A204.1 (cell line): ENCODE data around the gene TCEANC2.

Source experiments
- FAIRE-seq: peaks from 2 replicates; lab custom pipeline; 2012; peaks lifted over from hg19 to GRCh38; lab: Jason Lieb, UNC

The TCEANC2 gene

GRCh38 chr1:54114955-54115354, 61.5 kb downstream of the TCEANC2 start:
- FAIRE-seq = no peak

GRCh38 chr1:54115520-54115919, 62.1 kb downstream of the TCEANC2 start:
- no peak for FAIRE-seq

- FAIRE-seq = no peak
These were observed 64.6 kb downstream of the TCEANC2 start for GRCh38 chr1:54117815-54118563.

GRCh38 chr1:54118704-54119103, 65.3 kb downstream of the TCEANC2 start:
- FAIRE-seq = no peak

- no peak for FAIRE-seq
These were observed 66.8 kb downstream of the TCEANC2 start for GRCh38 chr1:54120018-54120697.

GRCh38 chr1:54120698-54121481, 67.5 kb downstream of the TCEANC2 start:
- no peak for FAIRE-seq

- FAIRE-seq = no peak
These were observed 68.2 kb downstream of the TCEANC2 start for GRCh38 chr1:54121482-54122134.

- no peak for FAIRE-seq
These were observed 68.8 kb downstream of the TCEANC2 start for GRCh38 chr1:54122135-54122751.

GRCh38 chr1:54122992-54123391, 69.6 kb downstream of the TCEANC2 start:
- FAIRE-seq = no peak

GRCh38 chr1:54124472-54124871, 71.1 kb downstream of the TCEANC2 start:
- FAIRE-seq = no peak

GRCh38 chr1:54124906-54125305, 71.5 kb downstream of the TCEANC2 start:
- no peak for FAIRE-seq

- FAIRE-seq = no peak
These were observed 72.1 kb downstream of the TCEANC2 start for GRCh38 chr1:54125386-54126070.

GRCh38 chr1:54126271-54126815, 72.9 kb downstream of the TCEANC2 start:
- no peak for FAIRE-seq

- no peak for FAIRE-seq
These were observed 74.3 kb downstream of the TCEANC2 start for GRCh38 chr1:54127594-54128300.

- no peak for FAIRE-seq
These were observed 76.5 kb downstream of the TCEANC2 start for GRCh38 chr1:54129858-54130257.

- FAIRE-seq = no peak
These were observed 78.0 kb downstream of the TCEANC2 start for GRCh38 chr1:54131419-54131818.

GRCh38 chr1:54132495-54132894, 79.1 kb downstream of the TCEANC2 start:
- FAIRE-seq = no peak

- FAIRE-seq = no peak
These were observed 80.9 kb downstream of the TCEANC2 start for GRCh38 chr1:54134295-54134694.

GRCh38 chr1:54135436-54136120, 82.2 kb downstream of the TCEANC2 start:
- FAIRE-seq = no peak
